ENCODE data around the gene IFNLR1.

DNA sequence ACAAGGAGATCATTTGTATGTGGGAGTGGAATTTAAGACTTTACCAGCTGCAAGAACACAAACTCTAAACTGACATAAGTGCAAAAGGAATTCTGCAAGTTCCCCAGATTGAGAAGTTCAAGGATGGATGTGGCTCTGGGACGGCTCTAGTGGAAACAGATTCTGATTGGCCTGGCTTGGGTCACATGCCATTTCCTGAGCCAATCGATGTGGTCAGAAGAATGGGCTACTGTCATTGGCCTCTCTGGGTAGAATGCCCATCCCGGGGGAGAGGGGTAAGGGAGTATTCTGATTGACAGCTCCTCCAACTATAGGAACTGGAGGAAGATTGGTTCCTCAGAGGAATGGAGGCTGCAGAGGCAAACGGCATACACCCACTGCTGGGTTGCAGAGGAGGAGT lies 6.0 kb upstream of the IFNLR1 start:
- TF ChIP-seq, protein P1, sequence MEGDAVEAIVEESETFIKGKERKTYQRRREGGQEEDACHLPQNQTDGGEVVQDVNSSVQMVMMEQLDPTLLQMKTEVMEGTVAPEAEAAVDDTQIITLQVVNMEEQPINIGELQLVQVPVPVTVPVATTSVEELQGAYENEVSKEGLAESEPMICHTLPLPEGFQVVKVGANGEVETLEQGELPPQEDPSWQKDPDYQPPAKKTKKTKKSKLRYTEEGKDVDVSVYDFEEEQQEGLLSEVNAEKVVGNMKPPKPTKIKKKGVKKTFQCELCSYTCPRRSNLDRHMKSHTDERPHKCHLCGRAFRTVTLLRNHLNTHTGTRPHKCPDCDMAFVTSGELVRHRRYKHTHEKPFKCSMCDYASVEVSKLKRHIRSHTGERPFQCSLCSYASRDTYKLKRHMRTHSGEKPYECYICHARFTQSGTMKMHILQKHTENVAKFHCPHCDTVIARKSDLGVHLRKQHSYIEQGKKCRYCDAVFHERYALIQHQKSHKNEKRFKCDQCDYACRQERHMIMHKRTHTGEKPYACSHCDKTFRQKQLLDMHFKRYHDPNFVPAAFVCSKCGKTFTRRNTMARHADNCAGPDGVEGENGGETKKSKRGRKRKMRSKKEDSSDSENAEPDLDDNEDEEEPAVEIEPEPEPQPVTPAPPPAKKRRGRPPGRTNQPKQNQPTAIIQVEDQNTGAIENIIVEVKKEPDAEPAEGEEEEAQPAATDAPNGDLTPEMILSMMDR (IDR thresholded peaks at IDR 0.05): no peak
- TF ChIP-seq POLR2A (IDR thresholded peaks at IDR 0.05): no peak
